ENCODE data around the gene EARS2. TPM values are rescaled to one million over a fixed set of nuclear protein-coding genes. Genes with fewer than 3 reads are reported as not detected.

Gene EARS2
- total RNA-seq, 1 donor from 2014 or later: 29.0 TPM

DNA sequence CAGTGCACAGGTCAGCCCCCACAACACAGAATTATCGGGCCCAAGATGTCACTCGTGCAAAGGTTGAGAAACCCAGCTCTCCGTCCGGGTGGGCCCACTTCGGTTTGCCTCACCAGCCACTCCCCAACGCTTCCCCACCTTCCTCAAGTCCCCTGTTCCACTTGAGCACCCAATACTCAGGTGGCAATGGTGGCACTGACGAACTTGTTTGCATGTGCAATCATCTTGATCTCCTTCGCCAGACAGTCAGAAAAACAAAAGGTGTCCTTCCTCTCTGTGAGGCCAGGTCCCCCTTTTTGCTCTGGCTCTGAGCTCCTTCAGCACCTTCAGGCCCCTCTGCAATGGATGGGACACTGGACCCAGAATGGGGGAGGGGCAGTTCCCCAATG is 50.5 kb downstream of the EARS2 start:
- H3K4me1 Mint-ChIP-seq: peaks cover 19% of the 10 kb centered on the region
- H3K27ac Mint-ChIP-seq: no peak overlapping the region
- H3K27me3 Mint-ChIP-seq (ENCODE audit: low read depth): no peaks in the 10 kb centered on the region
- DNase-seq (ENCODE audit: low spot score in 2 of 2, unreplicated experiment in 2 of 2): no peak
- H3K36me3 Mint-ChIP-seq: peaks cover 5% of the 10 kb centered on the region
- H3K4me3 Mint-ChIP-seq: no peak overlapping the region
- TF ChIP-seq, protein P1, sequence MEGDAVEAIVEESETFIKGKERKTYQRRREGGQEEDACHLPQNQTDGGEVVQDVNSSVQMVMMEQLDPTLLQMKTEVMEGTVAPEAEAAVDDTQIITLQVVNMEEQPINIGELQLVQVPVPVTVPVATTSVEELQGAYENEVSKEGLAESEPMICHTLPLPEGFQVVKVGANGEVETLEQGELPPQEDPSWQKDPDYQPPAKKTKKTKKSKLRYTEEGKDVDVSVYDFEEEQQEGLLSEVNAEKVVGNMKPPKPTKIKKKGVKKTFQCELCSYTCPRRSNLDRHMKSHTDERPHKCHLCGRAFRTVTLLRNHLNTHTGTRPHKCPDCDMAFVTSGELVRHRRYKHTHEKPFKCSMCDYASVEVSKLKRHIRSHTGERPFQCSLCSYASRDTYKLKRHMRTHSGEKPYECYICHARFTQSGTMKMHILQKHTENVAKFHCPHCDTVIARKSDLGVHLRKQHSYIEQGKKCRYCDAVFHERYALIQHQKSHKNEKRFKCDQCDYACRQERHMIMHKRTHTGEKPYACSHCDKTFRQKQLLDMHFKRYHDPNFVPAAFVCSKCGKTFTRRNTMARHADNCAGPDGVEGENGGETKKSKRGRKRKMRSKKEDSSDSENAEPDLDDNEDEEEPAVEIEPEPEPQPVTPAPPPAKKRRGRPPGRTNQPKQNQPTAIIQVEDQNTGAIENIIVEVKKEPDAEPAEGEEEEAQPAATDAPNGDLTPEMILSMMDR (IDR thresholded peaks at IDR 0.05; ENCODE audit: unreplicated experiment): no peak
- no peaks in the 10 kb centered on the region for H3K9me3 Mint-ChIP-seq

DNA sequence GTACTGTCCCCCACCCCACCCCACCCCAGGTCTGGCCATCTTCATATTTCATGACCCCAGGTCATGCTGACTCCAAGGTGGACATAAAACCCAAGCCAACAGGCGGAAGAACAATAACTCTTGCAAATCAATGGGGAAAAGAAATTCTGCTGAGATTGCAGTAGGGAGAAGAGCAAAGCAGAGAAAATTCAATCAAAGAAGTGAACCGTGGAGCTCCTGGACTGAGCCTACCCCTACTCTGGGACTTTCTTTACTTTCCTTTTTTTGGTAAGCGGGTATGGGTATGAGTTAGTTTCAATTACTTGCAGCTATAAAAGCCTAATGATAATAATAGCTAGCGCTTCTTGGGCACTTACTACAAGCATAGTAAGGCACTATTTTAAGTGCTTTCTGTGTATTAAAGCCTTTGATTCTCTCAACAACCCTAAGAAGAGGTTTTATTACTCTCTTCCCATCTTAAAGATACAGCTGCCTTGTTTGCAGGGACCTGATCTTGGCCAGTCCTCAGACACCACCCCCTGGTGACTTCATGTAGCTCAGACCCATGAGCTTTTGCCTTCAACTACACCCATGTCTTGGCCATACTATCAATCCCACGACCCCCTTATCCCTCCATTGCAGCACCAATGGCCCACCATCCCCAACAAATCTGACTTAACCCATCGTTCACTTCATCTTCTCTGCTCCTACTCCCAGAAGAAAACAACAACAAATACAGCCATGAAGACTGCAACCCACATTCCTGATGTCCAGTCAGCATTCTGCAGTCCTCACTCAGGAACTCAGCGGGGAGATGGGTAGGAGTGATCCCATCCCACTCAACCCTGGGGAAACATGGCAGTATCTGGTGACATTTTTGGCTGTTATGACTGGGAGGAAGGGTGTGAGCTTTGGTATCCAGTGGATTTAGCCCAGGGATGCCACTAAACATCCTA is 51.2 kb downstream of the EARS2 start:
- H3K27ac Mint-ChIP-seq: no peak overlapping the region
- H3K36me3 Mint-ChIP-seq: peaks cover 5% of the 10 kb centered on the region
- TF ChIP-seq, protein P1 (IDR thresholded peaks at IDR 0.05; ENCODE audit: unreplicated experiment): no peak
- no peaks in the 10 kb centered on the region for H3K9me3 Mint-ChIP-seq
- peaks cover 19% of the 10 kb centered on the region for H3K4me1 Mint-ChIP-seq
- no peaks in the 10 kb centered on the region for H3K27me3 Mint-ChIP-seq (ENCODE audit: low read depth)
- no peak for DNase-seq (ENCODE audit: low spot score in 2 of 2, unreplicated experiment in 2 of 2)
- no peak overlapping the region for H3K4me3 Mint-ChIP-seq

- no peak overlapping the region for H3K4me3 Mint-ChIP-seq
- no peaks in the 10 kb centered on the region for H3K9me3 Mint-ChIP-seq
- H3K27ac Mint-ChIP-seq: no peak overlapping the region
- DNase-seq (ENCODE audit: low spot score in 2 of 2, unreplicated experiment in 2 of 2): no peak
- TF ChIP-seq, protein P1 (IDR thresholded peaks at IDR 0.05; ENCODE audit: unreplicated experiment): no peak
- H3K36me3 Mint-ChIP-seq: peaks cover 5% of the 10 kb centered on the region
- peaks cover 19% of the 10 kb centered on the region for H3K4me1 Mint-ChIP-seq
- H3K27me3 Mint-ChIP-seq (ENCODE audit: low read depth): no peaks in the 10 kb centered on the region
Observed at GRCh38 chr16:23505180-23505665, 51.9 kb downstream of the EARS2 start.

DNA sequence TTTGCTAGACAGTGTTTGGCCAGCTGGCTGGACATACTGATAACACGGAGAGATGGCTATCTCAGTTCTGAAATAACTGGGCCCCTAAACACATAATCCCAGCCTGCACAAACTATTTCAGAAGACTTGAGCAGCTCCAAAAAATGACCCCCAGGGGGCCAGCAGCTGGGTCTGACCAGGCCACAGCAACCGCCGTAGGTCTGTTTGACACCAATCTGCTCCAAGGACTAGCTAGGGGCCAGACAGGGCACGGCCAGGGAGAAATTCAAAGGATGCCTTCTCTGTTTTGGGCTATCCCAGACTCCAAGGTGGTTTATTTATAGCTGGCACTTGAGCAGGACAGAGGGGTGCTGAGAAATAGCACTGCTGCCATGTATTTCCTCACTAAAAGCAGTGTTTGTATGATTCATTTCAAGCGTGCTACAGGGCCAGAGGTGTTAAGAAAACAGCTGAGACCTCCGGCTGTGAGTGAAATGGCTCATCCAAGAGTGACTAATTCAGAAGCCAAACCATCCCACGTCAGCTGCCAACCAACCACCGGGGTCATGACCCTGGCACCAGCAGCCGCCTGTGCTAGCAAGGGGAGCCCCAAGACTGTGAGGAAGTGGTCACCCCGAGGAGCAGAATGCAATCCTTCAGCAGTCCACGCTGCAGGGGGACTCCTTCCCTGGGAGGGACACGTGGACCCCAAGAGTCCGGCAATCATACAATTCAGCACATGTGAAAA is 52.5 kb downstream of the EARS2 start:
- Mint-ChIP-seq H3K4me3 (no peak overlapping the region), H3K9me3 (no peaks in the 10 kb centered on the region), H3K27me3 (ENCODE audit: low read depth) (no peaks in the 10 kb centered on the region), H3K4me1 (peaks cover 19% of the 10 kb centered on the region), H3K27ac (no peak overlapping the region), H3K36me3 (peaks cover 5% of the 10 kb centered on the region)
- TF ChIP-seq, protein P1 (IDR thresholded peaks at IDR 0.05; ENCODE audit: unreplicated experiment): no peak
- DNase-seq (ENCODE audit: low spot score in 2 of 2, unreplicated experiment in 2 of 2): no peak

DNA sequence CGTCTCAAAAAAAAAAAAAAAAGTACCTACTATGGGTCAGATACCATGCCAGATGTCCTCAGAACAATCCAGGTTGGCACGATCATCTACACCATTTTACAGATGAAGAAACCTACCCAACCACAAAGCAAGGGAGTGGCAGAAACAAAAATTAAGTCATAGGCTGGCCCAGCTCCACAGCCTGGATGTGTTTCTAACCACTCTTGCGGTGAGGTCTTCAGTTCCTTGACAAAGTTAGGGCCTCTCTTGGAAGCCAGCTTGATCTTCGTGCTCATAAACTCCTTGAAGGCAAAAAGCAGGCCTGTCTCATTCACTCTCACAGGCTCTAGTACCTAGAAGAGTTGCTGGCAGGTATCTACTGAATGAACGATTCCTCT is 53.1 kb downstream of the EARS2 start:
- peaks cover 5% of the 10 kb centered on the region for H3K36me3 Mint-ChIP-seq
- H3K4me3 Mint-ChIP-seq: no peak overlapping the region

More for the DNA sequence above, 53.1 kb downstream of the EARS2 start:
- no peaks in the 10 kb centered on the region for H3K9me3 Mint-ChIP-seq
- H3K27me3 Mint-ChIP-seq (ENCODE audit: low read depth): no peaks in the 10 kb centered on the region
- TF ChIP-seq, protein P1 (IDR thresholded peaks at IDR 0.05; ENCODE audit: unreplicated experiment): no peak
- H3K27ac Mint-ChIP-seq: no peak overlapping the region
- DNase-seq (ENCODE audit: low spot score in 2 of 2, unreplicated experiment in 2 of 2): no peak
- H3K4me1 Mint-ChIP-seq: peaks cover 15% of the 10 kb centered on the region
